ENCODE data around the gene IFFO2.

DNA sequence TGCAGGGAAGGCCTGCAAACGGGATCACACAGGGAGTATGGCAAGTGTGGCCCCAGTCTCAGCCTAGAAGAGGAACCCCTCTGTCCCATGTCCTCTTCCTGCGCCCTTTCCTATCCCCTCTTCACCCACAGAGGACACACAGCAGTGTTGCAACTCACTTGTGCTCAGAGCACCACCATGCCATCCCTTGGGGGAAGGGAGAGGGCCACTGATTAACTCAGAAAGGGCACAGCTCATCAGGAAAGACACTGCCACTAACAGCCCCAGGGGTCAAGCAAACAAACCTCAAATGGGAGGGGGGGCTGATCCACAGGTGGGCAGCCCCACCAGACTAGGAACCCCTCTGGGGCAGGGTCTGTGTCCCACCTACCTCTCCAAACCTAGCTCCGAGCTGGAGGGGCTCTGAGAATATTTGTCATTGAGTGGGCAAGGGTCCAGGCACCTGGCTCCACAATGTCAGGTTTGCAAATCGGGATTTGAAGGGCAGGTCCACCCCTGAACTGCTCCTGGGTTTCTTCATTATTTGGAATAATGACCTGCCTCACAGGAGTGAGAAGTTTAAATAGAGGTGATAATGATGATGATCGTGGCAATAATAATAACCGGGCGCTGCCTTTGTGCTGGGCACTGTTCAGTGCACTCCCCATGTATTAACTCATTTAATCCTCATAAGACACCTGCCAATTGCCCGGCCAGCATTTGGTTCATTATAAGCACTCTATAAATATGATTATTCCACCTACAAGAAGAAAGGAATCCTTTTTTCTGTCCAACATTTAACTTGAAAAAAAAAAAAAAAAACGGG, 55.1 kb downstream of the IFFO2 start:
- TF ChIP-seq, protein P1, sequence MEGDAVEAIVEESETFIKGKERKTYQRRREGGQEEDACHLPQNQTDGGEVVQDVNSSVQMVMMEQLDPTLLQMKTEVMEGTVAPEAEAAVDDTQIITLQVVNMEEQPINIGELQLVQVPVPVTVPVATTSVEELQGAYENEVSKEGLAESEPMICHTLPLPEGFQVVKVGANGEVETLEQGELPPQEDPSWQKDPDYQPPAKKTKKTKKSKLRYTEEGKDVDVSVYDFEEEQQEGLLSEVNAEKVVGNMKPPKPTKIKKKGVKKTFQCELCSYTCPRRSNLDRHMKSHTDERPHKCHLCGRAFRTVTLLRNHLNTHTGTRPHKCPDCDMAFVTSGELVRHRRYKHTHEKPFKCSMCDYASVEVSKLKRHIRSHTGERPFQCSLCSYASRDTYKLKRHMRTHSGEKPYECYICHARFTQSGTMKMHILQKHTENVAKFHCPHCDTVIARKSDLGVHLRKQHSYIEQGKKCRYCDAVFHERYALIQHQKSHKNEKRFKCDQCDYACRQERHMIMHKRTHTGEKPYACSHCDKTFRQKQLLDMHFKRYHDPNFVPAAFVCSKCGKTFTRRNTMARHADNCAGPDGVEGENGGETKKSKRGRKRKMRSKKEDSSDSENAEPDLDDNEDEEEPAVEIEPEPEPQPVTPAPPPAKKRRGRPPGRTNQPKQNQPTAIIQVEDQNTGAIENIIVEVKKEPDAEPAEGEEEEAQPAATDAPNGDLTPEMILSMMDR (IDR thresholded peaks at IDR 0.05), result no peak
- TF ChIP-seq POLR2A (IDR thresholded peaks at IDR 0.05), result no peak
- TF ChIP-seq POLR2AphosphoS5 (IDR thresholded peaks at IDR 0.05), result no peak

Measured in prostate gland (tissue), 2 donors.